ENCODE measurements around the gene SPACA7. TPM values are rescaled to one million over a fixed set of nuclear protein-coding genes. Genes with fewer than 3 reads are reported as not detected.

SPACA7 gene
- total and polyA plus RNA-seq, 9 of the 15 experiments (the other 6 are each of a cell fraction or from before 2014, with no cell fraction given) = not detected

GRCh38 chr13:112346899-112347229 is 29.3 kb upstream of the SPACA7 start:
- Histone ChIP-seq H3K27me3 (ENCODE audit: control insufficient read depth in 2 of 2, insufficient read depth in 2 of 2, low read length in 2 of 2) (peaks cover 9 to 70% of the 10 kb centered on the region in 2 experiments; a peak in 3 of 5 replicates), H3K9me3 (replicated peaks; ENCODE audit: control insufficient read depth, insufficient read depth, low read depth, low read length) (no peaks in the 10 kb centered on the region), H3K4me1 (replicated peaks in 1 of 2; ENCODE audit: control insufficient read depth in 2 of 2, insufficient read depth in 2 of 2, low read length in 2 of 2) (no peaks in the 10 kb centered on the region), H3K36me3 (ENCODE audit: control insufficient read depth, insufficient read depth, low read length) (no peaks in the 10 kb centered on the region), H2AFZ (ENCODE audit: low read depth, low read length) (no peak overlapping the region), H3K9ac (ENCODE audit: insufficient read depth in 1 of 2, low read depth in 2 of 2, low read length in 2 of 2) (no peak overlapping the region), H3K27ac (ENCODE audit: extremely low read depth, low read depth, low read length) (no peak overlapping the region), H4K20me1 (replicated peaks; ENCODE audit: control insufficient read depth, insufficient read depth, low read length) (no peaks in the 10 kb centered on the region), H3K9me1 (ENCODE audit: control insufficient read depth, insufficient read depth, low read length) (no peaks in the 10 kb centered on the region), H3K79me2 (ENCODE audit: control insufficient read depth, insufficient read depth, low read length) (no peaks in the 10 kb centered on the region), H3K4me3 (no peak overlapping the region), H3K4me2 (ENCODE audit: insufficient read depth, low read length) (no peak overlapping the region)
- 0% methylated on average over 9 of the region's 9 CpGs for WGBS (ENCODE audit: insufficient coverage, low coverage, missing lambda C conversion rate)
- intact Hi-C loops (cut with micrococcal nuclease) (loop anchor here (10.0 kb wide), 1 partner anchor 268 kb away; no protein-coding TSS in a partner anchor), in situ Hi-C loops (cut with MboI) (no loop called here)
- ATAC-seq (no peak), FAIRE-seq (no peak), DNase-seq (ENCODE audit: extremely low read depth in 1 of 4, low spot score in 3 of 4) (no peak)
- ChIA-PET POLR2A (no interaction called here), CTCF (ENCODE audit: low intra/inter-chr PET ratio) (no interaction called here)
- BruUV-seq (replicated peaks) = no TSS peak
- TF ChIP-seq ARID4B (CRISPR knock-in tag; IDR thresholded peaks at IDR 0.05) = no peak
- no peak for TF ChIP-seq CCAR2 (IDR thresholded peaks at IDR 0.05; ENCODE audit: low read depth, low read length)
- no peak for TF ChIP-seq HDAC1 (IDR thresholded peaks at IDR 0.05)
- TF ChIP-seq GATAD2A (IDR thresholded peaks at IDR 0.05) = no peak
- no peak for TF ChIP-seq SIN3A (IDR thresholded peaks at IDR 0.05; ENCODE audit: borderline replicate concordance in 2 of 2, control insufficient read depth in 1 of 2, low read depth in 2 of 2, low read length in 2 of 2)
- TF ChIP-seq NR2F6 (CRISPR knock-in tag; IDR thresholded peaks at IDR 0.05) = no peak
- no peak for TF ChIP-seq ZNF395 (CRISPR knock-in tag; IDR thresholded peaks at IDR 0.05)
- TF ChIP-seq DDX20 (tag; IDR thresholded peaks at IDR 0.05; ENCODE audit: low read depth) = no peak
- no peak for TF ChIP-seq PKNOX1 (IDR thresholded peaks at IDR 0.05)
- no peak for TF ChIP-seq ZNF263 (CRISPR knock-in tag; IDR thresholded peaks at IDR 0.05; ENCODE audit: borderline replicate concordance)
- TF ChIP-seq CBX1 (IDR thresholded peaks at IDR 0.05; ENCODE audit: low read depth) = no peak
- no peak for TF ChIP-seq PBX2 (CRISPR knock-in tag; IDR thresholded peaks at IDR 0.05; ENCODE audit: low read depth)
- no peak for TF ChIP-seq PBX2 (tag; conservative IDR thresholded peaks at IDR 0.05; ENCODE audit: low read depth)
- TF ChIP-seq ILF3 (IDR thresholded peaks at IDR 0.05; ENCODE audit: borderline replicate concordance) = no peak

Measured in K562 (cell line).